Activated CD8-positive, alpha-beta T cell treated with anti-CD3 and anti-CD28 coated beads, Interleukin-2, amount 10 ng/mL, durations not matched to agents 7 days and 5 days (primary cell): ENCODE data around the gene ZNF568. TPM values are rescaled to one million over a fixed set of nuclear protein-coding genes. Genes with fewer than 3 reads are reported as not detected.

ENCODE experiments used
- ATAC-seq: fragments of 150-1000 bp; cut with Tn5 transposase; one replicate; pipeline ENCODE4 v1.10.0; 2021; ENCODE audit warnings: moderate library complexity
- CTCF ChIA-PET: fragments of 350-600 bp; sonication (Branson Sonifier 250); formaldehyde crosslinking; loops from one replicate; lab custom pipeline; 2021; ENCODE audit warnings: antibody characterized with exemption; lab: Charles Lee
- POLR2A ChIA-PET: fragments of 350-600 bp; sonication (Branson Sonifier 250); formaldehyde crosslinking; loops from one replicate; lab custom pipeline; 2021; ENCODE audit warnings: antibody characterized with exemption; lab: Charles Lee
- DNase-seq: peaks from one replicate; pipeline ENCODE4 v3.0.0-alpha.2; 2020
- H3K27ac Mint-ChIP-seq: one replicate; pipeline ENCODE4 v1.8.0; 2021; ENCODE audit warnings: mild to moderate bottlenecking, mixed read lengths
- H3K27me3 Mint-ChIP-seq: one replicate; pipeline ENCODE4 v1.8.0; 2021; ENCODE audit warnings: low read depth, mixed read lengths
- H3K36me3 Mint-ChIP-seq: one replicate; pipeline ENCODE4 v1.8.0; 2021; ENCODE audit warnings: low read depth, mixed read lengths
- H3K4me1 Mint-ChIP-seq: one replicate; pipeline ENCODE4 v1.8.0; 2021; ENCODE audit warnings: low read depth, mixed read lengths
- H3K4me3 Mint-ChIP-seq: one replicate; pipeline ENCODE4 v1.8.0; 2021; ENCODE audit warnings: mild to moderate bottlenecking, mixed read lengths
- H3K9me3 Mint-ChIP-seq: one replicate; pipeline ENCODE4 v1.8.0; 2022; ENCODE audit warnings: mixed read lengths; ENCODE audit not compliant: insufficient read depth
- total RNA-seq, 2 experiments: library from RNA; stranded (reverse); gene quantifications; one replicate each; pipeline ENCODE4 v1.2.3, GENCODE V29; 2021

ZNF568 gene
- total RNA-seq, 2 experiments from 2014 or later: 7.0 to 8.0 TPM

GRCh38 chr19:37009871-37010270 is 93.7 kb downstream of the ZNF568 start:
- CTCF ChIA-PET: no interaction called here
- Mint-ChIP-seq H3K9me3 (peaks cover 37% of the 10 kb centered on the region), H3K4me1 (peaks cover 2% of the 10 kb centered on the region), H3K27me3 (no peaks in the 10 kb centered on the region), H3K27ac (no peak overlapping the region), H3K4me3 (no peak overlapping the region), H3K36me3 (peaks cover 13% of the 10 kb centered on the region)
- DNase-seq (no peak), ATAC-seq (no peak)
- POLR2A ChIA-PET: no interaction called here

- Mint-ChIP-seq H3K36me3 (peaks cover 11% of the 10 kb centered on the region), H3K27ac (no peak overlapping the region), H3K9me3 (peaks cover 43% of the 10 kb centered on the region), H3K4me3 (no peak overlapping the region), H3K4me1 (peaks cover 2% of the 10 kb centered on the region), H3K27me3 (no peaks in the 10 kb centered on the region)
- ChIA-PET CTCF (no interaction called here), POLR2A (no interaction called here)
- no peak for ATAC-seq
- DNase-seq: no peak
These were observed 96.1 kb downstream of the ZNF568 start for GRCh38 chr19:37012093-37012745.

GRCh38 chr19:37014456-37014855 is 98.3 kb downstream of the ZNF568 start:
- ChIA-PET CTCF (no interaction called here), POLR2A (no interaction called here)
- Mint-ChIP-seq H3K36me3 (peaks cover 9% of the 10 kb centered on the region), H3K27ac (no peak overlapping the region), H3K4me1 (no peaks in the 10 kb centered on the region), H3K4me3 (no peak overlapping the region), H3K9me3 (peaks cover 45% of the 10 kb centered on the region), H3K27me3 (no peaks in the 10 kb centered on the region)
- ATAC-seq (no peak), DNase-seq (no peak)

- ChIA-PET CTCF (no interaction called here), POLR2A (no interaction called here)
- Mint-ChIP-seq H3K4me3 (no peak overlapping the region), H3K27ac (no peak overlapping the region), H3K9me3 (peaks cover 34% of the 10 kb centered on the region), H3K4me1 (no peaks in the 10 kb centered on the region), H3K27me3 (no peaks in the 10 kb centered on the region), H3K36me3 (no peaks in the 10 kb centered on the region)
- no peak for ATAC-seq
- no peak for DNase-seq
These were observed 129.0 kb downstream of the ZNF568 start for GRCh38 chr19:37045140-37045539.

Other genes with a start within 250 kb of the ZNF568 start
- gene ZNF461, start 249.5 kb upstream of the ZNF568 start, total RNA-seq: 1 to 10 TPM; 6.2 to 7.3 TPM
- 10 to 100 TPM; 10.1 to 12.5 TPM for gene ZNF567, start 228.7 kb upstream of the ZNF568 start, total RNA-seq
- 10 to 100 TPM in 1 of 2 experiments, 1 to 10 TPM in 1; 9.8 to 12.5 TPM for gene ZNF850, start 143.5 kb upstream of the ZNF568 start, total RNA-seq
- gene ZNF790, start 77.9 kb upstream of the ZNF568 start, total RNA-seq: 1 to 10 TPM; 8.0 to 9.5 TPM
- gene ZNF345, start 65.5 kb upstream of the ZNF568 start, total RNA-seq: 1 to 10 TPM; 4.6 to 4.9 TPM
- 1 to 10 TPM; 5.7 to 6.0 TPM for gene ZNF829, start within 50 bp of the ZNF568 start, total RNA-seq
- 10 to 100 TPM; 10.3 to 11.6 TPM for gene ZNF420, start 162.1 kb downstream of the ZNF568 start, total RNA-seq